BLaER1 treated with 17β-estradiol and CSF1 and Interleukin-3, amounts not matched to agents 10 nM and 100 nM (cell line): ENCODE results near the gene TENT5A.

Experiments
- H3K27ac ChIP-seq, 11 experiments: shearing (Covaris generic); formaldehyde crosslinking; 2 replicates each; pipeline ENCODE4 v1.8.1; 2022
- H3K27me3 ChIP-seq, 11 experiments: shearing (Covaris generic); formaldehyde crosslinking; 2 replicates each; pipeline ENCODE4 v1.8.1; 2022
- H3K36me3 ChIP-seq, 11 experiments: shearing (Covaris generic); formaldehyde crosslinking; 2 replicates each; pipeline ENCODE4 v1.8.1; 2022
- H3K4me1 ChIP-seq, 10 experiments: shearing (Covaris generic); formaldehyde crosslinking; 2 replicates each; pipeline ENCODE4 v1.8.1; 2022
- H3K4me2 ChIP-seq, 11 experiments: shearing (Covaris generic); formaldehyde crosslinking; 2 replicates each; pipeline ENCODE4 v1.8.1; 2022
- H3K4me3 ChIP-seq, 10 experiments: shearing (Covaris generic); formaldehyde crosslinking; 2 replicates each; pipeline ENCODE4 v1.8.1; 2022
- H3K9ac ChIP-seq, 11 experiments: shearing (Covaris generic); formaldehyde crosslinking; 2 replicates each; pipeline ENCODE4 v1.8.1; 2022
- H3K9me3 ChIP-seq, 11 experiments: shearing (Covaris generic); formaldehyde crosslinking; replicated peaks in 1 of 11; 2 replicates each; pipeline ENCODE4 v1.8.1; 2022
- H4K20me1 ChIP-seq, 11 experiments: shearing (Covaris generic); formaldehyde crosslinking; 2 replicates each; pipeline ENCODE4 v1.8.1; 2022
- Cebpa-rat ChIP-seq, 11 experiments: shearing (Covaris generic); IDR thresholded peaks; 2 replicates each; pipeline ENCODE4 v1.8.1; 2022

The TENT5A gene

GRCh38 chr6:81754906-81755305 lies 2.4 kb upstream of the TENT5A start:
- H3K27ac ChIP-seq: no peak overlapping the region

GRCh38 chr6:81753711-81754577 lies 1.5 kb upstream of the TENT5A start:
- H3K9me3 ChIP-seq: peaks cover 14 to 31% (median 27%) of the 10 kb centered on the region in 11 experiments; a peak in 21 of 22 replicates
- H3K27me3 ChIP-seq: no peaks in the 10 kb centered on the region
- TF ChIP-seq Cebpa-rat (IDR thresholded peaks at IDR 0.05): no peak
- H3K27ac ChIP-seq: no peak overlapping the region
- no peak overlapping the region for H3K9ac ChIP-seq
- H4K20me1 ChIP-seq: no peaks in the 10 kb centered on the region
- no peaks in the 10 kb centered on the region for H3K4me1 ChIP-seq
- no peak overlapping the region for H3K4me3 ChIP-seq
- H3K4me2 ChIP-seq: no peak overlapping the region
- H3K36me3 ChIP-seq: no peaks in the 10 kb centered on the region

More at GRCh38 chr6:81754906-81755305, 2.4 kb upstream of the TENT5A start:
- Histone ChIP-seq H3K4me1 (no peaks in the 10 kb centered on the region), H4K20me1 (no peaks in the 10 kb centered on the region), H3K9ac (no peak overlapping the region), H3K4me3 (no peak overlapping the region), H3K4me2 (no peak overlapping the region), H3K27me3 (no peaks in the 10 kb centered on the region), H3K9me3 (peaks cover 14 to 31% (median 27%) of the 10 kb centered on the region in 11 experiments; a peak in 21 of 22 replicates), H3K36me3 (no peaks in the 10 kb centered on the region)
- TF ChIP-seq Cebpa-rat (IDR thresholded peaks at IDR 0.05): no peak

GRCh38 chr6:81752921-81753710 lies 635 bp upstream of the TENT5A start:
- no peaks in the 10 kb centered on the region for H3K36me3 ChIP-seq
- H4K20me1 ChIP-seq: no peaks in the 10 kb centered on the region
- no peak overlapping the region for H3K4me2 ChIP-seq
- no peaks in the 10 kb centered on the region for H3K27me3 ChIP-seq
- no peak overlapping the region for H3K27ac ChIP-seq
- H3K9ac ChIP-seq: no peak overlapping the region
- no peak for TF ChIP-seq Cebpa-rat (IDR thresholded peaks at IDR 0.05)
- H3K4me1 ChIP-seq: no peaks in the 10 kb centered on the region
- peaks cover 14 to 31% (median 27%) of the 10 kb centered on the region in 11 experiments; a peak in 21 of 22 replicates for H3K9me3 ChIP-seq
- H3K4me3 ChIP-seq: no peak overlapping the region

DNA sequence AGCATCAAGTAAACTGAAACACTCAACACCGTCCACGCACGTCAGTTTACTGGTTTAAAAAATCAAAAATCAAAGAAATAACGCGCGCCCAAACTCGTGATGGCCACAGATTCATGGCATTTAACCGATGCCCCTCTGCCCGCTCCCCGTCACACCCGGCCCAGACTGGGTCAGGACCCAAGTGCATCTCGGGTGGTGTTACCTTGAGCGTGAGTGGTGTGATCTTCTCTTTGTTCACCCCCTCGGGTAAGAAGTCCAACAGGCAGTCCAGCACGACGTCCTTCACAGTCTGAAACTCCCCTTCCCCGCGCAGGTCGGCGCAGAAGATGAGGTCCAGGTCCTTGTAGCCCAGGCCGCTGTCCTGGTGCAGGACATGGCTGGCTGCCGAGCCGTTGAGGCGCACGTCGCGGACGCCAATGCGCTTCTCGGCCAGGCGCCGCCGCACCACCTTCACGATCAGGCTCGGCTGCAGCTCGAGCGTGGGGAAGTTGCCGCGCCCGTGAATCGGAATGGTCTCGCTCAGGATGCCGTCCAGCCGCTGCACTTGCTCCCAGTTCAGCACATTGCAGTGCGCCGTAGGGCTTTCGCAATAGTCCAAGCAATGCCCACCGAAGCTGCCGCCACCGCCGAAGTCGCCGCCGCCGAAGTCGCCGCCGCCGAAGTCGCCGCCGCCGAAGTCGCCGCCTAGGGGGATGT lies 945 bp downstream of the TENT5A start:
- no peak for TF ChIP-seq Cebpa-rat (IDR thresholded peaks at IDR 0.05)
- H3K4me1 ChIP-seq: no peaks in the 10 kb centered on the region
- no peak overlapping the region for H3K4me2 ChIP-seq
- H4K20me1 ChIP-seq: no peaks in the 10 kb centered on the region
- no peak overlapping the region for H3K27ac ChIP-seq
- no peaks in the 10 kb centered on the region for H3K36me3 ChIP-seq
- H3K27me3 ChIP-seq: no peaks in the 10 kb centered on the region
- no peak overlapping the region for H3K9ac ChIP-seq
- H3K4me3 ChIP-seq: no peak overlapping the region
- peaks cover 14 to 31% (median 27%) of the 10 kb centered on the region in 11 experiments; a peak in 21 of 22 replicates for H3K9me3 ChIP-seq

DNA sequence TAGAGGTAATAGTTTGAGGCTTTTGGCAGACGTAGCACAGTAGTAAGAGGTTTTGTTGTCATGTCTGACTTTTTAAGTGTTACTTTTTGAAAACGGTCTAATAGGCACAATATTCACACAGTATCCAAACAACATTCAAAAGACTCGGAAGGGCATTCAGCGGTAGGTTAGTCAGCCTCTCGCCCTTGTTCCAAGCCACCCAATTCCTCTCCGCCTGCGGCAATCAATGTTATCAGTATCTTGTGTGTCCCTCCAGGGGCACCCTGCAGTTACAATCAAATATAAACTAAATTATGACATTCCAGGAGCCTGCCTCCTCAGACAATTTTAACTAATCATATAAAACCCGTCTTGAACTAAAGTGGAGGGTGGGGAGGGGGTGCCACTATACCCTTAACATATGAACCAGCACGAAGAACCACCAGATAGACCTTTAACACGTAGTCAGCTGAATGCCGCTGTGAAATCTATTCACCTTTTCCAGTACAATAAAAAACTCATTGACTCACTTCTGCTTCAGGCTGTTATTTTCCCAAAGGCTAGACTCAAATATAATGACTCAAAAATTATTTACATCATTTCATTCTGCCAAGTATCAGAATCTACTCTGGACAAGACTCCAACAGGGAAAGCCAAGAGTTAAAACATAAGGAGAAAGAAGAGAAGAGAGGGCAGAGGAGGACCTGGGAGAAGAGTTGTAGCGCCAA lies 1.6 kb downstream of the TENT5A start:
- no peaks in the 10 kb centered on the region for H3K36me3 ChIP-seq
- H3K27ac ChIP-seq: no peak overlapping the region
- H3K4me2 ChIP-seq: no peak overlapping the region
- peaks cover 14 to 31% (median 27%) of the 10 kb centered on the region in 11 experiments; a peak in 21 of 22 replicates for H3K9me3 ChIP-seq
- no peak overlapping the region for H3K9ac ChIP-seq
- H4K20me1 ChIP-seq: no peaks in the 10 kb centered on the region
- H3K27me3 ChIP-seq: no peaks in the 10 kb centered on the region
- H3K4me1 ChIP-seq: 0 out of 20 replicates have a peak, but pooled peaks cover 0 to under 1% (median 0%) of the 10 kb centered on the region in 10 experiments
- H3K4me3 ChIP-seq: no peak overlapping the region
- no peak for TF ChIP-seq Cebpa-rat (IDR thresholded peaks at IDR 0.05)

GRCh38 chr6:81750200-81750599 lies 2.3 kb downstream of the TENT5A start:
- H3K4me3 ChIP-seq: no peak overlapping the region
- no peak overlapping the region for H3K4me2 ChIP-seq
- no peak for TF ChIP-seq Cebpa-rat (IDR thresholded peaks at IDR 0.05)
- no peaks in the 10 kb centered on the region for H3K27me3 ChIP-seq
- H3K36me3 ChIP-seq: no peaks in the 10 kb centered on the region
- H4K20me1 ChIP-seq: no peaks in the 10 kb centered on the region
- peaks cover 0 to 7% (median 0%) of the 10 kb centered on the region in 10 experiments; a peak in 6 of 20 replicates for H3K4me1 ChIP-seq
- no peak overlapping the region for H3K9ac ChIP-seq
- H3K9me3 ChIP-seq: peaks cover 14 to 31% (median 27%) of the 10 kb centered on the region in 11 experiments; a peak in 21 of 22 replicates
- H3K27ac ChIP-seq: no peak overlapping the region

- no peak for TF ChIP-seq Cebpa-rat (IDR thresholded peaks at IDR 0.05)
- Histone ChIP-seq H3K36me3 (no peaks in the 10 kb centered on the region), H3K9ac (no peak overlapping the region)
Observed at GRCh38 chr6:81749707-81750106, 2.8 kb downstream of the TENT5A start.

DNA sequence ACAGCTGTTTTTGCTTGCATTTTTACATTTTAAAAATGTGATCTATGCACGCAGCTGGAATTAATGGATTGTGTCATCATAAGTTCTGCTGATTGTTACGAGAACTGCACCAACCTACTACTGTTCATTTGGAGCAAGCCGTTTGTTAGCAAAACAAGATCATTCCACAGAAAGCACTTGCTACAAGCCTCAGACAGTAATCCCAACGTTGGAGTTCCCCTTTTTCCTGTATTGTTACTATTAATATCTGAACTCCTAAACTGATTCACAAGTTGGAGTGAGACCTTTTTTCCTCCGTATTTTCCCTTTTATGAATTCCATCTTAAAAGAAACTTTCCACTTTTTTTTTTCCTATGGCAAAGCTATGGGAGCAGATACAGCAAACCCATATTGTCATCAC lies 3.5 kb downstream of the TENT5A start:
- no peaks in the 10 kb centered on the region for H3K36me3 ChIP-seq
- H3K9me3 ChIP-seq: peaks cover 14 to 30% (median 27%) of the 10 kb centered on the region in 11 experiments; a peak in 21 of 22 replicates
- H3K4me2 ChIP-seq: no peak overlapping the region
- H4K20me1 ChIP-seq: no peaks in the 10 kb centered on the region
- no peak for TF ChIP-seq Cebpa-rat (IDR thresholded peaks at IDR 0.05)
- no peaks in the 10 kb centered on the region for H3K27me3 ChIP-seq
- no peak overlapping the region for H3K27ac ChIP-seq
- H3K4me1 ChIP-seq: peaks cover 0 to 18% (median 2%) of the 10 kb centered on the region in 10 experiments; a peak in 10 of 20 replicates
- H3K9ac ChIP-seq: no peak overlapping the region
- H3K4me3 ChIP-seq: no peak overlapping the region

More at GRCh38 chr6:81749707-81750106, 2.8 kb downstream of the TENT5A start:
- H3K4me3 ChIP-seq: no peak overlapping the region
- no peak overlapping the region for H3K27ac ChIP-seq
- no peaks in the 10 kb centered on the region for H4K20me1 ChIP-seq
- peaks cover 14 to 31% (median 27%) of the 10 kb centered on the region in 11 experiments; a peak in 21 of 22 replicates for H3K9me3 ChIP-seq
- H3K4me2 ChIP-seq: no peak overlapping the region
- no peaks in the 10 kb centered on the region for H3K27me3 ChIP-seq
- H3K4me1 ChIP-seq: peaks cover 0 to 11% (median under 1%) of the 10 kb centered on the region in 10 experiments; a peak in 10 of 20 replicates
